ENCODE data around the gene LRP6.

- TF ChIP-seq POLR2A (IDR thresholded peaks at IDR 0.05) = no peak
- TF ChIP-seq, protein P1, sequence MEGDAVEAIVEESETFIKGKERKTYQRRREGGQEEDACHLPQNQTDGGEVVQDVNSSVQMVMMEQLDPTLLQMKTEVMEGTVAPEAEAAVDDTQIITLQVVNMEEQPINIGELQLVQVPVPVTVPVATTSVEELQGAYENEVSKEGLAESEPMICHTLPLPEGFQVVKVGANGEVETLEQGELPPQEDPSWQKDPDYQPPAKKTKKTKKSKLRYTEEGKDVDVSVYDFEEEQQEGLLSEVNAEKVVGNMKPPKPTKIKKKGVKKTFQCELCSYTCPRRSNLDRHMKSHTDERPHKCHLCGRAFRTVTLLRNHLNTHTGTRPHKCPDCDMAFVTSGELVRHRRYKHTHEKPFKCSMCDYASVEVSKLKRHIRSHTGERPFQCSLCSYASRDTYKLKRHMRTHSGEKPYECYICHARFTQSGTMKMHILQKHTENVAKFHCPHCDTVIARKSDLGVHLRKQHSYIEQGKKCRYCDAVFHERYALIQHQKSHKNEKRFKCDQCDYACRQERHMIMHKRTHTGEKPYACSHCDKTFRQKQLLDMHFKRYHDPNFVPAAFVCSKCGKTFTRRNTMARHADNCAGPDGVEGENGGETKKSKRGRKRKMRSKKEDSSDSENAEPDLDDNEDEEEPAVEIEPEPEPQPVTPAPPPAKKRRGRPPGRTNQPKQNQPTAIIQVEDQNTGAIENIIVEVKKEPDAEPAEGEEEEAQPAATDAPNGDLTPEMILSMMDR (IDR thresholded peaks at IDR 0.05 in 4 of 5, conservative IDR thresholded peaks at IDR 0.05 in 1 of 5) = no peak
Observed at GRCh38 chr12:12266389-12266872, 413 bp downstream of the LRP6 start.
